ENCODE results near the gene RAP2A.

DNA sequence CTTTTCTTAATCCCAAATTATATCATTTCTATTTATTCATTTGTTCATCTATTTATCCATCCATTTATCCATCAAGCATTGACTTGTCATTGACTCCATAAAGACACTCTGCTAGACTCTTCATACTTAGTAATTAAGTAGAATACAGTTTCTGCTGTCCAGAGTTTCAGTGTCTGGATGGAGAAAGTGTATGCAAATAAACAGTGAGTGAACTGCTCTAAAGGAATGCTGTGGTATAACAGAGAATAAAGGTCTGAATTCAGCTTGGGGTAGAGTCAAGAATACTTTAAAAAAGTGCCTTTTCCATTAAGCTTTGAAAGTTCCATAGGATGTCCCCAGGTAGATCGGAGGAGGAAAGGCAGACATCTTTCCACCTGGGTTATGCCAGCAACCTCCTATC is 51.4 kb downstream of the RAP2A start:
- TF ChIP-seq, protein P1, sequence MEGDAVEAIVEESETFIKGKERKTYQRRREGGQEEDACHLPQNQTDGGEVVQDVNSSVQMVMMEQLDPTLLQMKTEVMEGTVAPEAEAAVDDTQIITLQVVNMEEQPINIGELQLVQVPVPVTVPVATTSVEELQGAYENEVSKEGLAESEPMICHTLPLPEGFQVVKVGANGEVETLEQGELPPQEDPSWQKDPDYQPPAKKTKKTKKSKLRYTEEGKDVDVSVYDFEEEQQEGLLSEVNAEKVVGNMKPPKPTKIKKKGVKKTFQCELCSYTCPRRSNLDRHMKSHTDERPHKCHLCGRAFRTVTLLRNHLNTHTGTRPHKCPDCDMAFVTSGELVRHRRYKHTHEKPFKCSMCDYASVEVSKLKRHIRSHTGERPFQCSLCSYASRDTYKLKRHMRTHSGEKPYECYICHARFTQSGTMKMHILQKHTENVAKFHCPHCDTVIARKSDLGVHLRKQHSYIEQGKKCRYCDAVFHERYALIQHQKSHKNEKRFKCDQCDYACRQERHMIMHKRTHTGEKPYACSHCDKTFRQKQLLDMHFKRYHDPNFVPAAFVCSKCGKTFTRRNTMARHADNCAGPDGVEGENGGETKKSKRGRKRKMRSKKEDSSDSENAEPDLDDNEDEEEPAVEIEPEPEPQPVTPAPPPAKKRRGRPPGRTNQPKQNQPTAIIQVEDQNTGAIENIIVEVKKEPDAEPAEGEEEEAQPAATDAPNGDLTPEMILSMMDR (conservative IDR thresholded peaks at IDR 0.05; ENCODE audit: low read length) = no peak
- no peak for TF ChIP-seq EZH2phosphoT487 (IDR thresholded peaks at IDR 0.05; ENCODE audit: borderline replicate concordance)
